ENCODE data around the gene ELMOD3.
"Not testable (repeated sequence)": the region's sequence is repeated elsewhere in the genome, so short reads cannot be mapped to it uniquely, and the experiment has no call there.

The ELMOD3 gene

GRCh38 chr2:85429213-85429923 is 74.8 kb downstream of the ELMOD3 start:
- DNase-seq: no peak

- DNase-seq: no peak
Observed at GRCh38 chr2:85429924-85430289, 75.3 kb downstream of the ELMOD3 start.

GRCh38 chr2:85430752-85431569 is 76.4 kb downstream of the ELMOD3 start:
- DNase-seq: peak; percentile 93

- DNase-seq: peak; percentile 40
Observed at GRCh38 chr2:85431570-85432205, 77.1 kb downstream of the ELMOD3 start.

- peak; percentile 94 for DNase-seq
Observed at GRCh38 chr2:85433511-85434089, 79.0 kb downstream of the ELMOD3 start.

GRCh38 chr2:85434696-85435095 is 80.1 kb downstream of the ELMOD3 start:
- DNase-seq: no peak

GRCh38 chr2:85435220-85435958 is 80.8 kb downstream of the ELMOD3 start:
- no peak for DNase-seq

GRCh38 chr2:85435981-85436835 is 81.6 kb downstream of the ELMOD3 start:
- DNase-seq: no peak

GRCh38 chr2:85436836-85437487 is 82.4 kb downstream of the ELMOD3 start:
- DNase-seq: no peak

GRCh38 chr2:85437488-85438200 is 83.1 kb downstream of the ELMOD3 start:
- DNase-seq: no peak

- DNase-seq: no peak
Observed at GRCh38 chr2:85438201-85439024, 83.8 kb downstream of the ELMOD3 start.

- DNase-seq: no peak
Observed at GRCh38 chr2:85439025-85439472, 84.5 kb downstream of the ELMOD3 start.

- not testable (repeated sequence) for DNase-seq
Observed at GRCh38 chr2:85439569-85439968, 85.0 kb downstream of the ELMOD3 start.

- no peak for DNase-seq
Observed at GRCh38 chr2:85439986-85440385, 85.4 kb downstream of the ELMOD3 start.

GRCh38 chr2:85440729-85441128 is 86.2 kb downstream of the ELMOD3 start:
- no peak for DNase-seq

Measured in DMS 273 treated with DMSO at 0.1 percent for 48 hours (cell line).